DMS153 (cell line): Measurements from ENCODE around the gene SLC25A13.

Experiments used
- DNase-seq: peaks from one replicate; lab custom pipeline; 2025; lab: John Stamatoyannopoulos, UW

SLC25A13 gene

GRCh38 chr7:96089511-96089910 lies 232.4 kb downstream of the SLC25A13 start:
- DNase-seq, result no peak

GRCh38 chr7:96088579-96088978 lies 233.3 kb downstream of the SLC25A13 start:
- no peak for DNase-seq

DNA sequence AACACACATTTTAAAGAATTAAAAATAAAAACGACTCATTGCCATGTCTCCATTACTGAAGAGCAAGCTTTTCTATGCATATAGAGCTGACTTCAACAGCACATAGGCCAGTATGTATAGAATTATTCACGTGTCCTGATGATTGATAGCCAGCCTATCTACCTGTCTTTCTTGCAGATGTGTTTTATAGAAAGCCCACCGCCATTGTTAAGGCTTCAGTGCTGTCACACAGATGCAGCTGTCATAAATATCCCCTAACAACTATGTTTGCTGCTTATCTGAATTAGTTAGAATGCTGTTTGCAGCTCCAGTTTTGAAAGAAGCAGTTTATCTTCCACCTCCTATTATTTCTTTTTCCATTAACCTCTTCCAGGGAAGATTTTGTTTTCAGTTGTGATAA lies 235.9 kb downstream of the SLC25A13 start:
- no peak for DNase-seq

- DNase-seq, result no peak
Observed at GRCh38 chr7:96084881-96085553, 236.9 kb downstream of the SLC25A13 start.

GRCh38 chr7:96080027-96080426 lies 241.9 kb downstream of the SLC25A13 start:
- DNase-seq, result no peak

DNA sequence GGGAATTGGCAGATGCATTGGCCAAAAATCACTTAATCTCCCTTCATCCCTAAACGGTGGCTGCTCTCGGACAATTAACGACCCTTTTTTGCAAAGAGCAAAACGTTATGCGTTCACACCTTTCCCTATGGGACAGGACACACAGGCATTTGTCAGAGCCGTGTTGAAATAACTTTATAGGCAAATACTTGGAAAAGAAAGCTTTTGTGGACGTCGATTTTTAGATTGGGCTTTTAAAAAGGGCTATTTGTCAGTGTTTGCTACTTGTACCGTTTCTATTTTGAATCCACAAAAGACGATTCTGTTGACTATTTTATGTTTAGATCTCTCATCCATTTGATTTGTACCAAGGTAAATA lies 245.6 kb downstream of the SLC25A13 start:
- no peak for DNase-seq

DNA sequence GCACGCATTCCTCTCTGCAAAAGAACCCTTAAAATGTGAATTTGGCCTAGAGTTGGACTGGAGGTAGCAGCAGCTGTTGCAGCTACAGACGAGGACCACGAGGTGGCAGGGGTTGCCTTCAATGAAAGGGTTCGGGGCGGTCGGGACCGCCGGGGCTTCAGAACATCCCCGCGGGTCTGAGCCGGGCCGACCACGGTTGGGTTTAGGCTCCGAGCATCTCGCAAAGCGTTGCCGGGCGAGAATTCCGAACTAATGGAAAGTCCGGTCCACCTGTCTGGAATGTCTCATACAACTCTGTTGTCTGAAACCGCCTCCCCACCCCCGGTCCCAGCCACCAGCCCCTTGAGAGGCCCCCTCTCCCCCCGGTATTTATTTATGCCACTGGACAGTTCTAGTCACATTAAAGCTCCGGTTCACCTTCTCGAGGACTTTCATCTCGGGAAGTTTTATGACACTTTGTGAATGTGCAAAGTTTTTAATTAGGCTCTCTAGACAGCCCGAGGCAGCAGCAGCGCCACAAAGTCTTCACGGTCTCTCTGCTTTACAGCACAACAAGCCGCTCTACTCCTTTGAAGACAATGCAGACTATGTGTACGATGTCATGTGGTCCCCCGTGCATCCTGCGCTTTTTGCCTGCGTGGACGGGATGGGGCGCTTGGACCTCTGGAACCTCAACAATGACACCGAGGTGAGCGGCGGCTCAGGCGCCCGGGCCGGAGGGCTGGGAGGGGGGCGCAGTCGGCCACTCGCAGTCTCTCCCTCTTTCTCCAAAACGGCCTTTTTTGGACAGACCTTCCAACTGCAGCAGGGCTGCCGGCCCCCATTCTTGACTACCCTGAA lies 246.2 kb downstream of the SLC25A13 start:
- peak; percentile 46 for DNase-seq

DNA sequence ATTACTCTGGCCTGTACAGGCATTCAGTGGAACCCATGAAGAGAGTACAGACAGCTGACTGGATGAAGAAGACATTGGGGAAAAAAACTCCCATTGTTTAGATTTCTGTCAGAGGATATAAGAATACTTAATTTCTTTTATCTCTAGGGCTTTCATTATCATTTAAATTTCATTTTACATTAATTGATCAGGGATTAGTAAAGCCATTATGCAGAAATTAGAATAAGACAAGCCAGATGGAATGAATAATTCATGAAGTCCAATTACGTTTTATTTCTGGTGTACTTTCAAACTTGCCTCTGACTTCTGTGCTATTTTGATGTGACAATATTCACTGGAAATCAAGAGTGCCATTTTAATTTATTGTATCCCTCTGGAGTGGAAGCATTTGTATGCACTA lies 247.0 kb downstream of the SLC25A13 start:
- DNase-seq, result no peak
